GM12892 (cell line): ENCODE results near the gene DAO.

ENCODE experiments used
- POLR2A ChIP-seq: IDR thresholded peaks from 2 replicates; pipeline ENCODE4 v1.6.1; 2011; ENCODE audit warnings: low read depth, low read length, control low read depth
- POLR2AphosphoS5 ChIP-seq: IDR thresholded peaks from 2 replicates; pipeline ENCODE4 v1.6.1; 2011; ENCODE audit warnings: low read depth, low read length, control low read depth
- TAF1 ChIP-seq: IDR thresholded peaks from 2 replicates; pipeline ENCODE4 v1.6.1; 2011; ENCODE audit warnings: low read depth, mild to moderate bottlenecking, control low read depth, low read length, borderline replicate concordance

DNA sequence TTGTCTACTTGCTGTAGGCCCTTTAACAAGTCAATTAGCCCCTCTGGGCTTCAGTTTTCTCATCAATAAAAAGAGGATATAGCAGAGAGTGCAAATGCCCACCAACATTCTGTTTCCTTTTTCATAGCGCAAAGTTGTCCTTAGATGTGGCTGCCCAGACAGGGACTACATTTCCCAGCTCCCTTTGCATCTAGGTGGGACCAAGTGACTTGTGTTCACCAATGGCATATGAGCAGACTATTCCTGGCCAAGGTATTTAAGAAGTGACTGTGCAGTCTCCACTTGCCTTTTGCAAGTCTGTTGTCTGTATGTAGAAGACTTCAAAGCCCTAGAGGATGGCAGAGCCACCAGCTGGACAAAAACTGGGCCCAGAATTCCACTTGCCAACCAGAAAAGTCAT, 59.7 kb downstream of the DAO start:
- TF ChIP-seq POLR2AphosphoS5, result no peak
- TF ChIP-seq POLR2A, result no peak
- no peak for TF ChIP-seq TAF1
